NOMO-1 treated with DMSO at 0.1 percent for 48 hours (cell line): Measurements from ENCODE around the gene OR2V2.
"Not testable (repeated sequence)": the region's sequence is repeated elsewhere in the genome, so short reads cannot be mapped to it uniquely, and the experiment has no call there.

Experiments used
- DNase-seq: peaks from one replicate; lab custom pipeline; 2025; ENCODE audit not compliant: unreplicated experiment; lab: John Stamatoyannopoulos, UW

Gene OR2V2

DNA sequence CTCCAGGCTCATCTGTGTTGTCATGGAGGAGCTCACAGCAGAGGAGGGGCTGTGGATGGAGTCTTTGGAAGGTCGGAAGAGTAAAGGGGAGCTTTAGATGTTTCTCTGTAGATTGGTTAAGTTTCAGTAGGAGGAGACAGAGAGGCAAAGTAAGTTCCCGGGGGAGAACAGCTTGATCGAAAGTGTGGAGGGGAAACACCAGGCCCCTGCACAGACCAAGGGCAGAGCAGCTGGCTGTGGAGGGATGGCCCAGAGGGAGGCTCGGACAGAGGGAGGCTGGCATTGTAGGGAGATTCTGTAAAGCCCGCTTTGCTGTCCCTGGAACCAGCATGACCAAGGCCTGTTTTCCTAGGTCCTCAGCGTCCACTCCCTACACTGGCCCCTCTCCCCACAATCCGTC is 5.3 kb upstream of the OR2V2 start:
- no peak for DNase-seq

DNA sequence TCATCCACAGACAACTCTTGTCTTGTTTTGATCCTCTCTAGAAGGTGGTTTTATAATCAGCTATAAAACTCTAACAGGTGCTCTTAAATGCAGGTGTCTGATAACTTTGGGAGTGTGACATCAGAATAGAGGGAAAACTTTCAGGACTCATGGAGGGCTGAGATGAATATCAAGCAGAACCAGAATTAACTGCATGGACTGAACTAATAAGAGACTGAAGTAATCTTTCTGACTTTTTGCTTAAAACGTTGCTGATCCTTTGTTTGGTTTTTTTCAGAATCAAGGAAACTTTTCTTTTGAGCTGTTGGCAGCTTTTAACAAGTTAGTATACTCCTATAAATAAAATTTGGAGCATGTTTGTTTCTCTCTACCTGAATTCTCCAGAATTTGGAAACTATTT is 2.3 kb upstream of the OR2V2 start:
- no peak for DNase-seq

DNA sequence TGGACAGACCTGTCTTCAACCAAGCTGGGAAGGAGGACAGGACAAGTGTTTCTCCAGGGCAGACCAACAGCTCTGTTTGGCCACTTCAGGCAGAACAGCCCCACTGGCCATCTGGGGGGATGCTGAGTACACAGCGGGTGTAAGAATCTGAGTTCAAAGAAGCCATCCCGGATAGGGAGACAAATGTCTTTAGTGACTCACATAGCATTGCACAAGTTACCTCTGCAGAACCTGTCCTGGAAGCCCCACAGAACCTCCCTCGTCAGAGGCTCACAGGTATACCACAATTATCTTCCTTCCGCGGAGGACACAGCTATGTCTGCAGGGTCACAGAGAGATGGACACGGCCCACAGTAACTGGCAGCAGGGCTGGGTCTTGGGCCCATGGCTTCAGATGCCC is 2.0 kb downstream of the OR2V2 start:
- DNase-seq = no peak

DNA sequence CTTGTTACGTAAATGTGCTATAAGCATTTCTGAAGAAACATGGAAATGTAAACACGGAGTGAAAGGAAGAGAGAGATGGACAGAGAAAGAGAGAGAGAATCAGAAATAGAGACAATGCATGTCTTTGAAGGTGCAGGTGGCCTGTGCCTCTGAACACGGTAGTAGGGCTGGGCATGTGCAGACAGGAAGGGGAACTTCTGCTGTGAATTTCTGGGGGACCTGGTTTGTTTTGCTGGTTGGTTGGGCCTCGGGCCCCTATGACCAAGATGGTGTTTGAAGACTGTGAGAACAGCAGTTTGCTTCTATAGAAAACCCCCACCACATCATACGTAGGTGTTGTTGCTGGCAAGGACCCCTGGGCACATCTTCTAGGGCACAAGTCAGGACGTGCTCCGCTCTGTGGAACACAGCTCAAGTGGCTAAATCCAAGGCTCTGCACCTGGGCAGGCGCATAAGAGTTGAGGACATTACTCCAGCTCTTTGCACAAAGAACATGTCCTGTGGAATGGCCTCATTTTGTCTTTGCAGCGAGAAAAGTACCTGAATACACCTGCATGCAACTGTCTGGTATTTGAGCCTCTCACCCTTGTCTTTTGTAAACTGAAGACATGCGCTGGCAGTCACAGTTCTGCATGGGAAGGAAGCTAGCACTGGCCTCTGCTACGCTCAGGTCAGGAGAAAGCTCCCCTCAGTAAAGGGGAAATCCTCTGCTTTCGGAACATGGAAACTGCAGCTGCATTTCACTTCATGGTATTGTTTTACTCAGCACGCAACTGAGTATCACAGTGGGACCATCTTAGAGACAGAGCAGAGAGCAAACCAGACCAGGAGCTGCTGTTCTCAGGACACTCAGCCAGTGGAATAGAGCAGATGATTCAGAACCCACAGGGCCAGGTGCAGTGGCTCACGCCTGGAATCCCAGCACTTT is 2.7 kb downstream of the OR2V2 start:
- no peak for DNase-seq

DNA sequence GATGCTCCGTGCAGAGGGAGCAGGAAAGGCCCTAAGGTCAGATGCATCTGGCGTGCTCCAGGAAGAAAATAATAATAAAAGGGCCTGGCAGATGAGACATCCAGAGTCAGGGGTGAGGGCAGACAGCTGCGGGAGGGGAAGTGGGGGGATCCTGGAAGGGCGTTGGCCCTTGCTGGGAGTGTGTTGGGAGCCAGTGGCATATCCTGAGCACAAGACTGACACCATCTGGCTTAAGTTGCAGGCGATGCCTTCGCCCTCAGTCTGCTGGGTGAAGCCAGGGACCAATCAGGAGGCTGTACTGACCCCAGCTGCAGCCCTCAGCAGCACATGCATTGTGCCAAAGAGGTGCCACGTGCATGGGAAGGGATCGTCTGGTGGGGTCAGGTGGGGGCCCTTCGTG is 3.8 kb downstream of the OR2V2 start:
- no peak for DNase-seq

DNA sequence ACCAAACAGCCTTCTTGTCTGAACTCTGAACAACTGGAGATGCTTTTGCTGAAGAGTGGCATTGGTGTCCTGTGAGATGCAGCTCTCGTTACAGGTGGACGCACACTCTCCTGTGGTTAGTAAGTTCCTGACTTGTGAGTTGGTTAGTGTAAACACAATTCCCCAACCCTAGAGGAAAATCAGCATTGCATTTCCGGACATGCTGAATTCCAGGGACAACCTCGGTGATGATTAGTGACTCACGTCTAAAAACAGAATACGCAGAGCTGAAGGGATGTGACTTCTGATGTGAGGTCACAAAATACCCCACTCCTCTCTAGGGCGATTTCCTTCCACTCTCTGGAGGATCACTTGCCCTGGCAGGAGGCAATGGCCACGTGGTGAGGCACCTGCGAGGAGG is 5.0 kb downstream of the OR2V2 start:
- no peak for DNase-seq

DNA sequence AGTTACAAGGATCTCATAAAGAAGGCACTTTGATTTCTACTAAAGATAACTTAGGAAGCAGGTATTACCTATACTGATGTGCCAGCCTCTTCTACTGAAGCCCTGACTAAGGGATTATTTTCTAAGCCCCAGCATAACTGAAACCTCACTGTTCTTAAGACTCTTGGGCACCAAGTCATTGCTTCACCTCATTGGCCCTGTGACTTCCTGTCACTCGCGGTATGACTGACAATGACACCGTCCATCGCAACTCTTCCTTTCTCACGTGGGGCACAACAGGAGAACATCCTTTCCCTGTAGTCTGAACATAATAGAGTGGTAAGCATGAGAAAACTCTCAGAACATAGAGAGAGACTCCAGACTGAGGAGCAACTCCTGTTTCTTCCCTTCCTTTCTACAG is 6.4 kb downstream of the OR2V2 start:
- peak; percentile 14 for DNase-seq

DNA sequence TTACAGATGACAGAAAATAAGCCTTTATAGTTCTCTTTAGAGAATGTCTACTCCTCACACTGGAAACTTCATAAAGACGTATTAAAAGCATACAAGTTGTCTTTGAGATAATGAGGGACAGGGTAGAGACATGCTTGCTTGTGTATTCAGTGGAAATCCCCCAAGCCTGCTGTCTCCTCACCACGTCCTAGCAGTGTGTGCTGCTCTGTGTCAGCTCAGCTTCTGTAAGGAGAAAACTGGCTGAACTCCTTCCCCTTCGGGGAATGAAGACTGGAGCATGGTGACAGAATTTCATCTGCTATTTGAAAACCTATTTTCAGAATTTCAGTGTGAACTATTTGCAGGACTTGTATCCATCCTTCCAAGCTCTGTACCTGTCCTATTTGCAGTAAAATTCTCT is 9.4 kb downstream of the OR2V2 start:
- DNase-seq = no peak

DNA sequence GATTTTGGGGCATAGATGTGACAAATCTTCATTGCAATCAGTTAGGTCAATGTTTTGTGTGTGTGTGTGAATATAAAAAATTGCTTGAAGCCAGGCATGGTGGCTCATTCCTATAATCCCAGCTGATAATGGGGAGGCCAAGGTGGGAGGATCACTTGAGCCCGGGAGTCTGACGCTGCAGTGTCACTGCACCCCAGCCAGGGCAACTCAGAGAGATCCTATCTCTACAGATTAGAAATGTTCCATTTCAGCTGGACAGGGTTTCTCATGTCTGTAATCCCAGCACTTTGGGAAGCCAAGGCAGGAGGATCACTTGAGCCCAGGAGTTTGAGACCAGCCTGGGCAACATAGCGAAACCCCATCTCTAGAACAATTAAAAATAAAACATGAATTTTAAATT is 11.5 kb downstream of the OR2V2 start:
- DNase-seq = no peak

DNA sequence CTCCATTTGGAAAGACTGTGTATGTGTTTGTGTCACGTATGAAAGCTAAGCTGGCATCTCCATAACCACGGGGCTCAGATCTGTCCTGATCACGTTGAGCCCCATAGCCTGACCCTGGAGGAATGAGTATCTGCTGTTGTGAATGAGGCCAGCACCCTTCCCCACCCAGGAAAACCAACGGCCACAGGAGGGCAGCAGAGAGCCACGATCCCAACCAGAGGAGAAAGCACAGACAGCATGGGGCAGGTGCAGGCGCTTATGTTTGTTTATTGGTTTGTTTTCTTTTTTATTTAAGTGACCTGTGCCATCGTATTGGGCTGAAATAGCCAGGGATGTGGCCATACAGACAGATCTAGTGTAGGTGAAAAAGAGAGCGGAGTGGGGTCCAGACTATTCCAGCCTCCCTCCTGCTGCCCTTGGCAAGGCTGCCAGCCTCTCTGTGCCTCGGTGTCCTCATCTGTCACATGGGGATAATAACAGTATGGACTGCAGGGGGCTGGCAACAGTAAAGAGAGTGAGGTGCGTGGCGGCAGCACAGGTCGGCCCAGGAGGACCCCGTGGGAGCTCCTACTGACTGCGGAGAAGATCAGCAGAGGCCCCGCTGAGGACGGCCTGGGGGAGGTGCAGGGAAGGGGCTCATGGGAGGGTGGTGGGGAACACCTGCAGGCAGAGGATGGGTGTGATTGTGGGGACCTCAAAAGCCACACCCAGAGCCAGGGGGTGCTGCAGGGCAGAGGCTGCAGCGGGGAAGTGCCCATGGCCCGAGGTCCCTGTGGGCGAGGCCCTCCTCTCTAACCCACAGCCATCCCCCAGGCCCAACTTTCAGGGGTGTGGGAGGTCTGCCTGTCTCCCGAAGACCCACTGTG is 12.1 kb downstream of the OR2V2 start:
- DNase-seq = peak; percentile 38

DNA sequence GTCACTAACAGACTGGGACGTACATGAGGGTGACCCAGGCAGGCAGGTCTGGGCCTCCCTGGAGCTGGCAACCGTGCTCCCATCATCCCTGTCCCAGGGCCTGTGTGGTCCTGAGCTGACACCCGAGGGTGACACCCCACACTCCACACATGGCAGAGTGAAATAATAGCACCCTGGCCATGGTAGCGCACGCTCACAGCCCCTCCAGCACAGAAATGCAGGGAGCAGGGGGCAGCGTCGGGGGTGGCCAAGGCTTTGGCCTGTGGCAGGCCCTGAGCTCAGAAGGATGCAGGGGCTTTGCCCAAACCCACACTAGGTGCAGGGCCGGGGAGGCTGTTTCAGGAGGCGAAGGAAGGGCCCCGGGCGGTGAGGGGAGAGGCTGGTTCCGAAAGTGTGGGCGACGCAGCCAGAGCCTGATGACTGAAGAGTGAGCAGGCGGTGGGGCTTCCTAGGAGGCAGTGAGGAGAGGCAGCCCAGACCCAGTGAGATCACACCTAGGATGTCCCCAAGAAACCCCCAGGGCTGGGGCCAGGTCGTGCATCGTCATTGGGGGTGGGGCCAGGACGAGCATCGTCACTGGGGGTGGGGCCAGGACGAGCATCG is 12.9 kb downstream of the OR2V2 start:
- DNase-seq = no peak

DNA sequence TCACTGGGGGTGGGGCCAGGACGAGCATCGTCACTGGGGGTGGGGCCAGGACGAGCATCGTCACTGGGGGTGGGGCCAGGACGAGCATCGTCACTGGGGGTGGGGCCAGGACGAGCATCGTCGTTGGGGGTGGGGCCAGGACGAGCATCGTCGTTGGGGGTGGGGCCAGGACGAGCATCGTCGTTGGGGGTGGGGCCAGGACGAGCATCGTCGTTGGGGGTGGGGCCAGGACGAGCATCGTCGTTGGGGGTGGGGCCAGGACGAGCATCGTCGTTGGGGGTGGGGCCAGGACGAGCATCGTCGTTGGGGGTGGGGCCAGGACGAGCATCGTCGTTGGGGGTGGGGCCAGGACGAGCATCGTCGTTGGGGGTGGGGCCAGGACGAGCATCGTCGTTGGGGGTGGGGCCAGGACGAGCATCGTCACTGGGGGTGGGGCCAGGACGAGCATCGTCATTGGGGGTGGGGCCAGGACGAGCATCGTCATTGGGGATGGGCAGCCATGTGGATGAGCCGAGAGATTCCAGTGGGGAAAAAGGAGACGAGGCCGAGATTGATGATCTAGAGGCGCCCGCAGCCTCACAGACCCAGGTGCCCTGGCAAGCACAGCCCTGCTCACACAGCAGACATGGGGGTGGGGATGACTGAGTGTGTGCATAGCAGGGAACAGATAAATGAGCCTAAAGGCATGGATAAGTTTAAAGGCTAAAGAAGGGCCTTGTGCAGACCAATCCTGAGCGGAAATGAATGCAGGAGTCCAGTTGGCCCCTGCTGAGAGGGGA is 13.6 kb downstream of the OR2V2 start:
- not testable (repeated sequence) for DNase-seq

DNA sequence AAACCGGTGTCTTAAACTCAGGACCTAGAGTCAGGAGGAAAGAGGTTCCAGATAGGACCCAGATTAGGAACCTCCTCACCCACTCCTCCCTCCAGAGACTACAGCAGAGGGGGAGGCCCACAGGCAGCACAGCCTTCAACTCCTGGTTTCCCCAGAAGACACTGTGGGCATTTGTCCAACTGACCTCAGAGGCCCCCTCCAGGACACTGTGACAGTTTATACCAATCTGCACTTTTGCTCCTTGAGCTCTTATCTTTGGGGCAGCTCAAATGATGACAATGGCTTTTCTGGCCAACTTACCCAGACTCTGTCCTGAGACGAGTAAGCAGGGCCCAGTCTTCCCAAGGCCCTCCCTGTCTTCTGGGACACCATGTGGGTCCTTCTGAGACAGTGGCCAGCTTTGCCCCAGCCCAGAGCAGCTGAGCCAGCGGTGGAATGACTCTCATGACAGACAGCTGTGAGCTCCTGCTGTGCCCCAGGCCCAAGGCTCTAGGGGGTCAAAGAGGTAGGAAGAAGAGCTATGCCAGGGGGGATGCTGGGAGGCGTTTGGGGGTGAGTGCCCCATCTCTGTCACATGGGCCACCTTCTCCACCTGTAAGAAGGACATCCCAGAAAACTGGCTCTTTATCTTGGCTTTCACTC is 14.3 kb downstream of the OR2V2 start:
- DNase-seq = no peak

DNA sequence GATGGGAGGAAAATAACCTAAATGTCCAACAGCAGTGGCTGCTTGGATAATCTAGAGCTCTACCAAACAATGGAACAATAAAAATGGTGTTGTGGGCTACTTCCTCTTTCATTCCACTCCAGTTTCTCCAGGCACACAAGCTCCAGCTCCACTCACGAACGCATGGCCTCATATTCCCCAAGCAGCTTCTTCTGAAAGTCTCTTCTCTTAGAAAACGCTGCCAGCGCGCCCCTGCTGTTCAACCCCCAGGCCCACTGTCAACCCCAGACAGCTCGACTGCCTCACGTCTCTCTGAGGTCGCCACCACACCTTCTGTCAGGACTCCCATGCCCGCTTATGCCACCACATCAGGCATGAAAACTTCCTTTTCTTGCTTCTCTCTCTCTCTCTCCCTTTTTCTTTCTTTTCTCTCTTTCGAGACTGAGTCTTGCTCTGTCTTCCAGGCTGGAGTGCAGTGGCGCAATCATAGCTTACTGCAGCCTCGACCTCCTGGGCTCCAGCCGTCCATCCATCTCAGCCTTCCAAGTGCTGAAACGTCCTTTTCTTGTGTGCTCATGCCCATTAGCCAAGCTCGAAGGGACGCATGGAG is 16.2 kb downstream of the OR2V2 start:
- peak; percentile 58 for DNase-seq

DNA sequence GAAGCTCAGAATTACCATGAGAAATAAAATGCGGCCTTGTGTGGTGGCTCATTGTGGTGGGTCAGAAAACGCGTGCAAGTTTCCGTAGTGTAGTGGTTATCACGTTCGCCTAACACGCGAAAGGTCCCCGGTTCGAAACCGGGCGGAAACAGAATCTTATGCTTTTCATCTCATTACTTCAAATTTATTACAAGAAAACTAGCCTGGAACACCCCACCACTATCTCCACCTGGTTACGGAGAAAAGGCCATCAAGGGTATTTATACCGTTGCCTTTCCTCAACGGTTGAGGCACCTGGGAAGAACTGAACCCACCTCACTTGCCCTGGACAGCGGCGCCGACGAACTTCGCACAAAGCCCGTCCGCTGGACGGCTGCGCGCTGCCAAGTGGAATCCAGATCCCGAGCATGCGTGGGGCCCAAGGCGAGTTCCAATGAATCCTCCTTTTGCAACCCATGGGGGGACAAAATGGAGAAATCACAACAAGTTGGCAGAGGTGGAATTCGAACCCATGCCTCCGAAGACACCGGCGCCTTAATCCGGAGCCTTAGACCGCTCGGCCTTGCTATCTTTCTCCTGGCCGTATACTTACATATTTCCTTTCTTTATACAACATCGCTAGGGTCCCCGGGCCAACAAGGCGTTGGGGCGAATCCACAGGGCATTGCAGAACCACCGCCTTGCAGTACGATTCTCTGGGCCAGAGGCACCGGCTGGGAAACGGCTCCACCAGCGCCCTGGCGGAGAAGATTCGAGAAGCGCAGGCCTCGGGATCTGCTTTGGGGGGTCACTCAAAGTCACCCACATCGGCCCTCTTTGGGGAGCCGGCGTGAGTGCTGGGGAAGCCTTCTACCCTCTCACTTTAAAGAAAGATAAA is 16.9 kb downstream of the OR2V2 start:
- DNase-seq = no peak

DNA sequence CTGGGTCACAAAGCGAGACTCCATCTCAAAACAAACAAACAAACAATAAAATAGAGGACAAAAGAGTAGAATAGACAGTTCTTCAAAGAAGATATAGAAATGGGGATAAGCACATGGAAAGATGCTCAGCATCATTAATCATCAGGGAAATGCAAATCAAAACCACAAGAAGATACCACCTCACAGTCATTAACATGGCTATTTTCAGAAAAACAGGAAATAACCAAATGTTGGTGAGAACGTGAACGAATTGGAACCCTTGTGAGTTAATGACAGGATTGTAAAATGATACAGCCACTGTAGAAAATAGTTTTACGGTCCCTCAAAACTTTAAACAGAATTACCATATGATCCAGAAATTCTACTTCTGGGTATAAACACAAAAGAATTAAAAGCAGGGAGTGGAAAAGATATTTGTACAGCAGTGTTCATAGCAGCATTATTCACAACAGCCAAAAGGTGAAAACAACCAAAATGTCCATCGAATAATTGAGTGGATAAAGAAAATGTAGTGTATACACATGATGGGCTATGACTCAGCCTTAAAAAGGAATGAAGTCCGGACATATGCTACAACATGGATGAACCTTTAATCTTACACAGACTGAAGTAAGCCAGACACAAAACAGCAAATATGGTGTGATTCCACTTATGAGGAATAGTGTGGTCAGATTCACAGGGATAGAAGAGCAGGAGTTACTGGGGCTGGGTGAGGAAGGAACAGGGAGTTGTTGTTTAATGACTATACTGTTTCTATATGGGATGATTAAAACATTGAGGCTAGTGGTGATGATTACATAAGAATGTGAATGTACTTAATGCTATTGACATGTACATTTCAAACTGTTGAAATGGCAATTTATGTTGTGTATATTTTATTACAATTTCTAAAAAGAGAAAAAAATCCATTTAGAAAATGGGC is 19.7 kb downstream of the OR2V2 start:
- DNase-seq = peak; percentile 23

DNA sequence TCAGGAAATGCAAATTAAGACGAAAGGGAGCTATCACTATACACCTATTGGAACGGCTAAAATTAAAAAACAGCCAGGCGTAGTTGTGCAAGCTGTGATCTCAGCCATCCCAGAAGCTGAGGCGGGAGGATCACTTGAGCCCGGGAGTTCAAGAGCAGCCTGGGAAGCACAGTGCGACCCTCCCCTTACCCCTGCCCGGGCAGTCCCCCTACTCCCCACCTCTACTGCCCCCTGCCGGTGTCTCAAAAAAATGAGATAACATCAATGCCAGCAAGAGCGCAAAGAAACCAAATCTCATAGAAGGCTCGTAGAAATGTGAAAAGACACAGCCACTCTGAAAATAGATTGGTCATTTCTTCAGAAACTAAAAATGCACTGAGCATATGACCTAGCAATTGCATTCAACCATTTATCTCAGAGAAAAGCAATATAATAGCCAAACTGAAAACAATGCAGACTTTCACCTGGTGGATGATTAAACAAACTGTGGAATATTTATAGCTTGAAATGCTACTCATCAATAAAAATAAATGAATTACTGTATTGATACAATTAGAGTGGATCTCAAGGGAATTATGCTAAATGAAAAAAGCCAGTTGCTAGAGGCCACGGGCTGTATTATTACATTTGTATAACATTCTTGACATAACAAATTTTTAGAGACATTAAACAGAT is 20.6 kb downstream of the OR2V2 start:
- DNase-seq = no peak
